HG02938 (cell line): ENCODE measurements around the gene CEP128.

ENCODE experiments used
- ATAC-seq: cut with Tn5 transposase; IDR thresholded peaks from one replicate; pipeline ENCODE4 v1.9.1; 2021; ENCODE audit warnings: mild to moderate bottlenecking, moderate library complexity; ENCODE audit not compliant: unreplicated experiment

CEP128 gene

GRCh38 chr14:80564051-80564450, 377.5 kb downstream of the CEP128 start:
- ATAC-seq: no peak

DNA sequence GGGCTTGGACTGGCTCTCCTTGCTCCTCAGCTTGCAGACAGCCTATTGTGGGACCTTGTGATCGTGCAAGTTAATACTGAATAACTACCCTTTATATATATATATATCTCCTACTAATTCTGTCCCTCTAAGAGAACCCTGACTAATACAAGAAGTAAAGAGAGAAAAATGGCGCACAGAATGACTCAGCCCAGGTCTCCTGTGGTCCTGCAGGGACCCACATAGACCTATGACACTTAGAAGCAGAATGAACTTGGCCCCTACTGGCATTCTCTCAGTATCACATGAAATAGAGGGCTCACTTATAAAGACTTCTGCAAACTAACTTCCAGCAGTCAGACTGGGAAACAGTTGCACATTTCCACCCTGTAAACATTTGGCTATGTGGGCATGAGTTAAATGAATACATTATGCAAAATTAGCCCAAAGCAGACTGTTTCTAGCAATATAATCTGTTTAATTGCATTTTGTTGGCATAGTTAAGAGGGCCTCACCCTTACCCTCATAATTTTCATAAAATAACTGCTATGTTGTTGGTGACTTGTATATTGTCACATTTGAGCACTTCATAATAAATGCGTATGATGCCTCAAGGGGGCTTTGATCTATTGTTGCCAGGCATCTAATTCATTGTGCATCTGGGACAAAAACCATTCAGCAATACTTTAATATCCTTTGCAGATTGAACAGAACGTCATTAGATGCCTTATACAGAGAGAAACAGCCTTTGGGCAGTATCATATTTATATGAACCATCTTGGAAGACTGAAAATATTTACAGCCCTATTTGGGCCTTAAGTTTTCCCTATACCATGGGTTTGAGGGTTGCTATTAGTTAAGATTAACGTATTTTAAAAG, 380.5 kb downstream of the CEP128 start:
- ATAC-seq: peak; percentile 99

- ATAC-seq: no peak
These were observed 387.4 kb downstream of the CEP128 start for GRCh38 chr14:80554139-80554538.

DNA sequence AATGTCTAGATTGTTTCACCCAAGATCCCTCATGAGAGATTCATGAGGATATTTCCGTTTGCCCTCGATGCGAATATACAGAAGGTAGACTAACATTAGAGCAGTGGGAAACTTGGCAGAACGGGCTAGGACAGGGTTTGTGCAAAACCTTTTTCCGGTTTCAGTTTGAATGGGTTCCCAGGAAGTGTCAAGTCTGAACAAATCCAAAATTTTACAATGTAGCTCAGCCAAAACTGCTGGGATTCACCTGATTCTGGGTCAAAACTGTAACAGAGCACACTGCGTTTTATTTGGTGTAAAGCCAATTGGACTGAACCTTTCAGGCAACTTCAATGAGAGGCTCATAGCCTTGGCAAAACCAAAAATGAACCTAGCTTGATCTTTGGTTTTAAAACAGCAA, 392.4 kb downstream of the CEP128 start:
- no peak for ATAC-seq

DNA sequence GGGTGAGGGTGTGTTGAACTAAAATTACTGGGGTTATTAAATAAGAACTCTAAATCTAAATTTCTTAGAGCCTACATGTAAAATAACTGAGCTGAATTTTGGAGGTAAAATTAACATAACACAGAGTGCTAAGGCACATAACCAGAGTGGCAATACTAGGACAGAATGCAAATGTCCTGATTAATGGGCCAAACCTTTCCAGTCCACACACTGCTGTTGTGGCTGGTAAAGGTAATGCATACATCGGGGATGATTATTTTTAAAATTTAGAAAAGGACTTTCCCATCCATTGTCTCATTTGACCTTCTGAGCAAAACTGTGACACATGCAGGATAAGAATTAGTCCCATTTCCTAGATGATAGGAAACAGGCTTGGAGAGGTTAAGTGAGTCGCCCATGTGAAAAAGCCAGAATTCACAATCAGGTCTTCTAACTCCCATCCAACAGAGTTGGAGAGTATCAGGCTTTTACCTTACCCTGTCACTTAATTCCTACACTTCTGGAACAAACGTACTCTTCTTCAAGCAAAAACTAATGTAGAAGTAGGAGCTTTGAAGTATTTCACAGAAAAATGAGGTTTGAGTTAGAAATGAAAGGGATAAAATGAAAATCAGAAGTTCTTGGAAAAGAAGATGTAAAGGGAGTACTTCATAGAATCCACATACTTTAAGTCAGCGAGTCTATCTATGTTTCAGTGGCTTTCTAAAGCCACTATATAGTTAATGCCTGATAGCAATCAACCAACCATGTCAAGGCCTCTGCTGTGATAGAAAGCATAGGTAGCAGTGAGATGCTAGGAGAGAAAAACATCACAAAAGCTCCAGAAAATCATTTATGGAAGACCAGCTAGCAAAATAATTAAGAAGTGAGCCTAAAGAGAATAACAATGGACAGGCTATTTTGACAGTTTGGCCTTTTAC, 395.3 kb downstream of the CEP128 start:
- no peak for ATAC-seq

DNA sequence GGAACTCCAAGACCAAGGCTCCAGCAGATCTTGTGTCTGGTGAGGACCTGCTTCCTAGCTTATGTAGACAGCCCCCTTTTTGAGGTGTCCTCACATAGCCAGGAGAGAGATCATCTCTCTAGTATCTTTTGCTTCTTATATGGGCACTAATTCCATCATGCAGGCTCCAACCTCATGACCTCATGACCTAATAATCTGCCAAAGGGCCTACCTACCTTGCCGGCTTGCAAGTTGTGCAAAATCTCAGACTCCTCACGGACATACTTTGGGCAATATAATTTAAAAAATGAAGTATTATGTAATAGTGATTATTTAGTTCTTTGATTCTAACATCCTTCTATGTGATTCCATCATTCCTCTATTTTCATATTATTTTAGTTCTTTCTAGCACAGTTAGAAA, 397.2 kb downstream of the CEP128 start:
- ATAC-seq: no peak

DNA sequence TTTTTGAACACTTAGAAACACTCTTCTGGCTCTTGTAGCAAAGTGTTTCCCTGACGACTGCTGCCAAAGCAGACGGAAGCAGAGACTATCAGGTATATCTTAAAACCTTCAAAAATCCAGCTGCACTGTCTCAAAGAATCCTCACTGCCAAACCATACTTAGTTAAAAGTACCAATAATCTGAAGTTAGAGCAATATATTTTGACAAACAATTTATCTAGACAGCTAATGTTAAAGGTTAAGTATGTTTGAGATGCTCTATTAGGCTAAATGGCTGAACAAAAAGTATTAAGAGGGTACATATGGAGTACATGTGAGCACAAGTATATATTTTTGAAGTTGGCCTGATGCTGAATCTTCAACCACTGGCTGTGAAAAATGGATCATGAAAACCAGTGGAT, 398.3 kb downstream of the CEP128 start:
- ATAC-seq: no peak

DNA sequence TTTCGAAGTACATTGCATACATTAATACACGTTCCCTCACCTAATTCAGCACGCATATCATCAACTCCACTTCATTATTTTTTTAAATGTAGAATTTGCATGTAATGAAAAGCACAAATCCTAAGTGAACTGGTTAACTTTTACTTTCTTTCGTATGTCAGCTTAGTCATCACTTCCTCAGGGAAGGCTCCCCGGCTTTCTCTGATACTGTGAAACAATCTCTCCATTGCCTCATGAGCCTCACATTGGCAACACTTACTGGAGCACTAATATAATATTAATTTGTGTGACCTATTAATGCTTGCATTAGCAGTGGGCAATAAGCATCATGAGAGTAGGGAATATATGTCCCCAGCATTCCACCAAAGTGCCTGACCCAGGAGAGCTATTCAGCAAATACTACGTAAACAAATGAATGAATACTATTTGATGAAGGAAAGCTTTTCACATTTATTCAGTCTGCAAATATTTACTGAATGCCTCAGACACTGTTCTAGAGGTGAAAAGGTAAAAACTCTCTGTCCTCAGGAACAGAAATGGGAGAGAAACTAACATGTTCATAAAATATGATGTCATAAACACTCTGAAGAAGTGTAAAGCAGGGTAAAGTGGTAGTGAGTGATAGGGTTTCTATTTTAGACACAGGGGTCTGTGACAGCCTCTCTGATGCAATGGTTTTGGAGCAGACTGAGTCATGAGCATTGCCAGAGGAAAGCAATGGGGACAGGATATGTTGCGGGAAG, 402.7 kb downstream of the CEP128 start:
- ATAC-seq: no peak

GRCh38 chr14:80537626-80538025, 403.9 kb downstream of the CEP128 start:
- no peak for ATAC-seq

- ATAC-seq: no peak
These were observed 405.1 kb downstream of the CEP128 start for GRCh38 chr14:80536456-80536855.

DNA sequence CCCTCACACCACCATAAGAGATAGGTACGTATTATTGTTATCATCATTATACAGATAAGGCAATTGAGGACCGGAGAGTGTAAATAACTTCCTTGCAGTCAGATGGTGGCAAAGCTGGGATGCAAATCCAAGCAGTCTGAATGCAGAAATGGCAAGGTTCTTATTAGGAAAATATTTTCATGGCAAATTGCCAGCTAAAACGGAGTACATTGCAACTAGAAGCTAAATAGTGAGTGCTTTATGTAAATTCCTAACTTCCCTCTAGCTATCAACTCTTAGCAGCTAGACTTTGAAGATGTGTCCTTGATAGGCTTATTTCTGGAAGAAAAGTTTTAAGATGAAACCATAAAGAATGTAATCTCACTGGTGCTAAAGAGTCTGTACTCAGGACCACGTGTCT, 406.4 kb downstream of the CEP128 start:
- no peak for ATAC-seq

GRCh38 chr14:80523518-80524117, 417.9 kb downstream of the CEP128 start:
- ATAC-seq: no peak

DNA sequence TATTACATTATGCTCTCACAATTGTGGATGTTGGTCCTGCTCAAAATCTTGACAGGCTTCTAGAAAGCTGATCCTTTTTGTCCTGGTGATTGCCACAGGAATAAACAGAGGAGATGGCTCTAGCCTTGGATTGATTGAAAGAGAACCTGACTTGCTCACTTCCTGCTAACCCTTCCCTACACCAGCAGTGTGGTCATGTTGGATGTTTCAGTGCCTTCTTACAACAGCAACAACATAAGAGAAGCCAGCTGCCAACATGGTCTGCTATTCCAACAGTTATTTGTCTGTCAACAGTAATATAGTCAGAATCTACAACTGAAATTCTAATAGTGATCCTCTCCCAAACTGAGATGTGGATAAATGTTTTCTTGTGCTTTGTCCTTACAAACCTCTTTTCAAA, 418.6 kb downstream of the CEP128 start:
- no peak for ATAC-seq

GRCh38 chr14:80522411-80522810, 419.1 kb downstream of the CEP128 start:
- ATAC-seq: no peak

DNA sequence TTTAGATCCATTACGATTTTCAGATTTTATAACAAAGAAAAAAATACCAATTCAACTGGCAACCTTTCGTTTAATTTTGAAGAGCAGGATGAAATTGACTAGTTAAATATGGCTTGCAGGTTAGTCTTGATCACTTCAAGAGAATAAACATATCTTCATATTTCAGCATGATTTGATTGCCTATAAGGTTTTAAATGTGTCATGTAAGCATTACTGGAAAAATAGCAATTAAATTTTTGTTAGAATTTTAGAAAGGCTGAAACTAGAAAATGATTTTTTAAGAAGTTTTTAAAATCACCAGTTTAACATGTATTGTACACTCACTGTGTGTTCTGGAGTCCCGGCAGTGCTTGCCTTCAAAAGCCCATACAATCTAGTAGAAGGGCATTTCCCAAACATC, 420.1 kb downstream of the CEP128 start:
- ATAC-seq: no peak

- ATAC-seq: no peak
These were observed 422.5 kb downstream of the CEP128 start for GRCh38 chr14:80519002-80519401.

DNA sequence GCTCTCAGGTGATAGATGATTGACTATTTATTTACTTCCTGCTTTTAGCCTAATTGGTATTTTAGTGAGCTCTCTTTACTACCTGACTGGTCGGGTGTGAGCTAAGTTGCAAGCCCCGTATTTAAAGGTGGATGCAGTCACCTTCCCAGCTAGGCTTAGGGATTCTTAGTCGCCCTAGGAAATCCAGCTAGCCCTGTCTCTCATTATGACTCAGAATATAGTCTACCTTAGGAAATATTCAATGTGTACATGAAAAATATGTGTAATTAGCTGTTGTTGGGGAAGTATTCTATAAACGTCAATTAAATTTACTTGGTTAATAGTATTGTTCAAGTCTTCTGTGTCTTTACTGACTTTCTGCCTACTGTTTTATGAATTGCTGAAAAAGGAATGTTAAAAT, 423.4 kb downstream of the CEP128 start:
- no peak for ATAC-seq

DNA sequence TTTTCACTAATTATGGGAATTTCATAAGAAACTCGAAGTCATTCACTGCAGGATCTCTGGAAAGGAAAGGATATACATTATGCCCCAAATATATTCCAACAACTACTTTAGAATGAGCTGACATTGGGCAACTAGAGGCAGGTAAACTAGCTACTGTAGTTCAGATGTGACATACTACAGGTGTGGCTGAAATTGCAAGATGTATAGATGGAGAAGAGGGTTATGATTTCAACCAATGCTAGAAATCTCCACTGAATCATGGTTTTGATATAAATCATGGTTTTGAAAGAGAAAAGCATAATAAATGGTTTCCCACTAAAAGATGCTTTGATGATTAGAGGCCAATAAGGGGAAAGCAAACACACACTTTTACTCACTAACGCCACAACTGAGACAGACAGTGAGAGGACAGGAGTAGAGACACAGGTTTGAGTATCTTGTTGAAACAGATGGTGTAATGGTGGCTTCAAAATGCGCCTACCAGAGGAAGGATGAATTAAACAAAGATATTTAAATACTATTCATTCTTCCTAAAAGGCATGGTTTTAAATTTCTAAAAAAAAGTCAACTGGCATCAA, 434.2 kb downstream of the CEP128 start:
- no peak for ATAC-seq

GRCh38 chr14:80504781-80505180, 436.8 kb downstream of the CEP128 start:
- no peak for ATAC-seq

DNA sequence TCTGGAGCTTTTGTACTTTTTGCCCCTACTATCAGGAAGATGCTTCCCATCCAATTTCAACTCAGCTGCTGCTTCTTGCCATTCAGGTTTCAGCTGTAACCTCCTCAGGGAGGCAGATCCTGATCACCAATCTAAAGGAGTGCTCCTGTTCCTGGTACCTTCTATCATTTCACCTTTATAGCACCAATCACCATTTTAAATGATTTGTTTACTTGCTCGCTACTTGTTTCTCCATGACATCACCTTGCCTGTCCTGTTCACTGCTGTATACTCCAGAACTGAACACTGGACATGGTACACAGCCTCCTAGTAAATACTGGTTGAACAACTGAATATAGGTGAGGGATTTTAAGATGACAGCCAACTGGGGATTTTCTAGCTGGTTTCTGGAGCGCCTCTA, 443.0 kb downstream of the CEP128 start:
- no peak for ATAC-seq
